H1 (cell line): Measurements from ENCODE around the gene C2orf81. TPM values are rescaled to one million over a fixed set of nuclear protein-coding genes. Genes with fewer than 3 reads are reported as not detected.

Source experiments
- CTCF ChIA-PET: fragments of 300-600 bp; sonication (Branson Sonifier 250); formaldehyde crosslinking; loops from one replicate; lab custom pipeline; 2021; ENCODE audit not compliant: partially characterized antibody; lab: Charles Lee
- POLR2A ChIA-PET: fragments of 300-600 bp; sonication (Branson Sonifier 250); formaldehyde crosslinking; loops from one replicate; lab custom pipeline; 2021; ENCODE audit warnings: inconsistent platforms; ENCODE audit not compliant: partially characterized antibody; lab: Charles Lee
- DNase-seq, 2 experiments: peaks; one replicate each; pipeline versions ENCODE4 v3.0.0 to v3.0.0-alpha.2; 2010 to 2022; ENCODE audit warnings: low spot score in 2 of 2, low read depth in 1 of 2, mixed read lengths in 1 of 2
- FAIRE-seq: peaks from 2 replicates; lab custom pipeline; 2011; peaks lifted over from hg19 to GRCh38; lab: Jason Lieb, UNC
- H2AFZ ChIP-seq: 2 replicates; pipeline ENCODE4 v1.8.1; 2012; ENCODE audit warnings: low read length, inconsistent platforms
- H2AK5ac ChIP-seq: 2 replicates; pipeline ENCODE4 v1.6.1; 2013; ENCODE audit warnings: low read depth, low read length
- H2BK120ac ChIP-seq: replicated peaks from 2 replicates; pipeline ENCODE3; 2013; ENCODE audit warnings: low read depth, low read length, inconsistent platforms
- H2BK12ac ChIP-seq: 2 replicates; pipeline ENCODE4 v1.6.1; 2013; ENCODE audit warnings: low read depth, low read length
- H2BK15ac ChIP-seq: 2 replicates; pipeline ENCODE4 v1.6.1; 2013; ENCODE audit warnings: low read length
- H2BK20ac ChIP-seq: 2 replicates; pipeline ENCODE4 v1.6.1; 2013; ENCODE audit warnings: low read length
- H2BK5ac ChIP-seq: 2 replicates; pipeline ENCODE4 v1.6.1; 2013; ENCODE audit warnings: low read depth, low read length
- H3K14ac ChIP-seq: 2 replicates; pipeline ENCODE4 v1.6.1; 2013; ENCODE audit warnings: inconsistent platforms; ENCODE audit not compliant: insufficient read length
- H3K18ac ChIP-seq: 2 replicates; pipeline ENCODE4 v1.6.1; 2013; ENCODE audit warnings: low read length; ENCODE audit errors: extremely low read depth
- H3K23ac ChIP-seq: 2 replicates; pipeline ENCODE4 v1.6.1; 2013; ENCODE audit warnings: inconsistent platforms; ENCODE audit not compliant: insufficient read length
- H3K23me2 ChIP-seq: 2 replicates; pipeline ENCODE4 v1.6.1; 2013; ENCODE audit warnings: low read depth, low read length
- H3K27ac ChIP-seq: 2 replicates; pipeline ENCODE4 v1.6.1; 2011; ENCODE audit warnings: low read depth, low read length, inconsistent platforms
- H3K27me3 ChIP-seq, 4 experiments: replicated peaks in 1 of 4; 1 replicate in 1 of 4; 2 replicates in 3 of 4; pipeline versions ENCODE4 v1.6.1 to v1.8.1; 2011 to 2013; ENCODE audit warnings: low read length in 3 of 4, mild to moderate bottlenecking in 3 of 4, inconsistent platforms in 2 of 4, mixed read lengths in 2 of 4, moderate library complexity in 1 of 4; ENCODE audit not compliant: control insufficient read depth in 3 of 4, insufficient read depth in 3 of 4; ENCODE audit errors: extremely low read depth in 1 of 4
- H3K36me3 ChIP-seq, 4 experiments: 2 replicates each; pipeline versions ENCODE4 v1.6.1 to v1.8.1; 2011 to 2013; ENCODE audit warnings: mild to moderate bottlenecking in 4 of 4, low read length in 3 of 4, moderate library complexity in 2 of 4, control low read depth in 1 of 4, inconsistent platforms in 1 of 4; ENCODE audit not compliant: insufficient read depth in 4 of 4, control insufficient read depth in 2 of 4
- H3K4ac ChIP-seq: replicated peaks from 2 replicates; pipeline ENCODE3; 2013; ENCODE audit warnings: low read length, low read depth, mixed read lengths, inconsistent platforms; ENCODE audit not compliant: insufficient read length
- H3K4me1 ChIP-seq, 4 experiments: replicated peaks in 1 of 4; 1 replicate in 1 of 4; 2 replicates in 3 of 4; pipeline versions ENCODE4 v1.6.1 to v1.8.1; 2011 to 2013; ENCODE audit warnings: low read length in 3 of 4, inconsistent platforms in 2 of 4, mixed read lengths in 1 of 4; ENCODE audit not compliant: insufficient read depth in 4 of 4, control insufficient read depth in 3 of 4
- H3K4me2 ChIP-seq, 2 experiments: 2 replicates each; pipeline versions ENCODE4 v1.6.1 to v1.8.1; 2011 to 2013; ENCODE audit warnings: low read depth in 2 of 2, low read length in 2 of 2, control low read depth in 1 of 2, inconsistent platforms in 1 of 2, mild to moderate bottlenecking in 1 of 2; ENCODE audit not compliant: insufficient read depth in 1 of 2
- H3K4me3 ChIP-seq, 4 experiments: fragments of 200-600, 300-600 bp in 1 of 4; sonication (generic), shearing (Covaris generic), sonication (Bioruptor Twin) in 1 of 4; 2 replicates each; pipeline versions ENCODE4 v1.5.1 to v1.8.1; 2011 to 2016; ENCODE audit warnings: low read length in 4 of 4, low read depth in 3 of 4, control low read depth in 2 of 4, inconsistent platforms in 2 of 4, mild to moderate bottlenecking in 2 of 4, mixed read lengths in 1 of 4, moderate library complexity in 1 of 4; ENCODE audit not compliant: insufficient read depth in 2 of 4; ENCODE audit errors: extremely low read depth in 1 of 4
- H3K56ac ChIP-seq: replicated peaks from 2 replicates; pipeline ENCODE3; 2013; ENCODE audit warnings: low read depth, mild to moderate bottlenecking, mixed read lengths, low read length, inconsistent platforms; ENCODE audit not compliant: insufficient read length
- H3K79me1 ChIP-seq: 2 replicates; pipeline ENCODE4 v1.6.1; 2013; ENCODE audit warnings: low read depth, low read length, control low read depth
- H3K79me2 ChIP-seq, 2 experiments: 2 replicates each; pipeline versions ENCODE4 v1.6.1 to v1.8.1; 2012 to 2013; ENCODE audit warnings: low read length in 2 of 2, mild to moderate bottlenecking in 2 of 2, inconsistent platforms in 1 of 2; ENCODE audit not compliant: insufficient read depth in 2 of 2, control insufficient read depth in 1 of 2
- H3K9ac ChIP-seq, 4 experiments: replicated peaks in 1 of 4; 1 replicate in 1 of 4; 2 replicates in 3 of 4; pipeline versions ENCODE4 v1.6.1 to v1.8.1; 2011 to 2013; ENCODE audit warnings: low read depth in 3 of 4, low read length in 3 of 4, control low read depth in 2 of 4, mild to moderate bottlenecking in 2 of 4, moderate library complexity in 2 of 4, inconsistent platforms in 1 of 4; ENCODE audit errors: extremely low read depth in 1 of 4
- H3K9me3 ChIP-seq, 2 experiments: 2 replicates each; pipeline versions ENCODE4 v1.6.1 to v1.8.1; 2012 to 2013; ENCODE audit warnings: mild to moderate bottlenecking in 2 of 2, moderate library complexity in 2 of 2, control low read depth in 1 of 2, inconsistent platforms in 1 of 2, low read depth in 1 of 2, low read length in 1 of 2, mixed read lengths in 1 of 2; ENCODE audit not compliant: insufficient read depth in 2 of 2
- H4K20me1 ChIP-seq, 2 experiments: replicated peaks in 1 of 2; 2 replicates each; pipeline versions ENCODE3 to v1.8.1; 2011 to 2013; ENCODE audit warnings: inconsistent platforms in 2 of 2, low read length in 2 of 2, mild to moderate bottlenecking in 1 of 2; ENCODE audit not compliant: insufficient read depth in 2 of 2, control insufficient read depth in 1 of 2
- H4K5ac ChIP-seq: 2 replicates; pipeline ENCODE4 v1.6.1; 2013; ENCODE audit warnings: low read length, low read depth, mixed read lengths, inconsistent platforms; ENCODE audit not compliant: insufficient read length
- H4K8ac ChIP-seq: 2 replicates; pipeline ENCODE4 v1.8.0; 2013; ENCODE audit warnings: mild to moderate bottlenecking, moderate library complexity, low read length, inconsistent platforms; ENCODE audit not compliant: insufficient read depth; ENCODE audit errors: extremely low read depth
- H4K91ac ChIP-seq: replicated peaks from 2 replicates; pipeline ENCODE3; 2013; ENCODE audit warnings: low read length, mixed read lengths, inconsistent platforms; ENCODE audit not compliant: insufficient read length
- BACH1 ChIP-seq: IDR thresholded peaks from 2 replicates; pipeline ENCODE4 v1.6.1; 2012; ENCODE audit warnings: low read length, improper control_type of control experiment
- CBX8 ChIP-seq: fragments of 300-800, 300-1000 bp; sonication (generic); IDR thresholded peaks from 2 replicates; pipeline ENCODE4 v1.7.1; 2016; ENCODE audit warnings: low read depth, low read length, borderline replicate concordance
- CREB1 ChIP-seq: IDR thresholded peaks from 2 replicates; pipeline ENCODE4 v1.6.1; 2012; ENCODE audit warnings: inconsistent platforms
- EGR1 ChIP-seq: IDR thresholded peaks from 2 replicates; pipeline ENCODE4 v1.6.1; 2011; ENCODE audit warnings: low read depth, low read length, borderline replicate concordance
- POLR2A ChIP-seq, 2 experiments: IDR thresholded peaks; 1 replicate in 1 of 2; 2 replicates in 1 of 2; pipeline ENCODE4 v1.6.1; 2011; ENCODE audit warnings: low read depth in 2 of 2, low read length in 2 of 2, mild to moderate bottlenecking in 2 of 2; ENCODE audit errors: control extremely low read depth in 1 of 2
- POLR2AphosphoS5 ChIP-seq: IDR thresholded peaks from 2 replicates; pipeline ENCODE4 v1.6.1; 2011; ENCODE audit warnings: low read depth, low read length
- POU5F1 ChIP-seq: IDR thresholded peaks from 2 replicates; pipeline ENCODE4 v1.6.1; 2011; ENCODE audit warnings: low read depth, mild to moderate bottlenecking, low read length, moderate library complexity
- RBBP5 ChIP-seq: IDR thresholded peaks from 2 replicates; pipeline ENCODE4 v1.7.1; 2012; ENCODE audit warnings: low read depth, mild to moderate bottlenecking, inconsistent platforms, low read length, moderate library complexity, borderline replicate concordance
- RFX5 ChIP-seq: IDR thresholded peaks from 2 replicates; pipeline ENCODE4 v1.6.1; 2011; ENCODE audit warnings: low read depth, low read length, improper control_type of control experiment, borderline replicate concordance
- SP1 ChIP-seq: IDR thresholded peaks from 2 replicates; pipeline ENCODE4 v1.6.1; 2011; ENCODE audit warnings: low read depth, low read length
- WGBS, 2 experiments: shearing (Covaris generic) in 1 of 2; methylation state at CpG; one replicate each; pipeline versions ENCODE4 v1.1.6 to v1.1.7; 2013 to 2015; ENCODE audit warnings: low lambda C conversion rate in 2 of 2, mixed read lengths in 2 of 2, inconsistent platforms in 1 of 2, low coverage in 1 of 2, missing lambda C conversion rate in 1 of 2; ENCODE audit not compliant: insufficient replicate concordance in 2 of 2, insufficient coverage in 1 of 2, insufficient read length in 1 of 2; ENCODE audit errors: extremely low coverage in 1 of 2, missing lambda C conversion rate in 1 of 2; 5-methylcytosine and 5-hydroxymethylcytosine counted together
- polyA plus RNA-seq, 7 experiments: library from polyadenylated mRNA; depleted of rRNA in 3 of 7; stranded (reverse) in 5 of 7; unstranded in 2 of 7; fragments of >200 nt in 5 of 7; fragments of 200-250 nt in 2 of 7; gene quantifications; 1 replicate in 5 of 7; 2 replicates in 1 of 7; 4 replicates in 1 of 7; pipeline versions ENCODE4 v1.2.1 to v1.2.3, GENCODE V29; 2011 to 2013; ENCODE audit warnings: missing spikeins in 2 of 7, mixed read lengths in 2 of 7
- total RNA-seq: library from RNA; stranded (reverse); fragmentation: NEBNext Ultra II Directional; extraction: Animal tissue kit (Norgen Biotek cat#: 25700); gene quantifications from 2 replicates; pipeline ENCODE4 v1.2.1, GENCODE V29; 2021

Gene C2orf81
- total and polyA plus RNA-seq, 2 of the 8 experiments (the other 6 are each of a cell fraction or from before 2014, with no cell fraction given) = 1.6 to 3.3 TPM

- no peak for FAIRE-seq
- DNase-seq = no peak
- 89% methylated on average over 9 of the region's 9 CpGs; no CpG with 5 or more reads in 1 of the 2 experiments for WGBS, 2 experiments
- Histone ChIP-seq H4K20me1 (peaks cover 1 to 15% of the 10 kb centered on the region in 2 experiments), H3K56ac (no peak overlapping the region), H3K23ac (no peak overlapping the region), H2BK120ac (no peak overlapping the region), H3K36me3 (peaks cover 3 to 40% (median 25%) of the 10 kb centered on the region in 4 experiments; a peak in 6 of 8 replicates), H3K4me3 (no peak overlapping the region), H3K23me2 (peaks cover 10% of the 10 kb centered on the region), H3K27ac (no peak overlapping the region), H2BK5ac (no peak overlapping the region), H4K8ac (no peak overlapping the region), H4K91ac (no peak overlapping the region), H3K9me3 (no peaks in the 10 kb centered on the region), H2AFZ (no peak overlapping the region), H3K79me1 (no peaks in the 10 kb centered on the region), H3K9ac (no peak overlapping the region), H2BK20ac (no peak overlapping the region), H3K79me2 (no peaks in the 10 kb centered on the region), H3K18ac (no peak overlapping the region), H2AK5ac (no peak overlapping the region), H3K27me3 (0 out of 7 replicates have a peak, but pooled peaks cover 0 to 2% (median 0%) of the 10 kb centered on the region in 4 experiments), H4K5ac (no peak overlapping the region), H3K4me1 (peaks cover 0 to 5% (median 3%) of the 10 kb centered on the region in 4 experiments; a peak in 3 of 7 replicates), H2BK12ac (no peak overlapping the region), H2BK15ac (no peak overlapping the region), H3K4me2 (no peak overlapping the region; a peak in 1 of 4 replicates), H3K14ac (no peak overlapping the region), H3K4ac (no peak overlapping the region)
- CTCF ChIA-PET = interaction anchor here (0.9 kb wide), 1 partner anchor 29 kb away, joined by 4 read pairs; no protein-coding TSS in a partner anchor
- POLR2A ChIA-PET = interaction anchor here (0.9 to 3.5 kb wide), 17 partner anchors 8 to 115 kb away, joined by 3 to 24 read pairs (median 5); partner anchors contain the start of genes CCDC142, INO80B, MRPL53 and TTC31
- no peak for TF ChIP-seq POU5F1
- TF ChIP-seq POLR2AphosphoS5 = peak; percentile 52
- TF ChIP-seq RFX5 = no peak
- TF ChIP-seq SP1 = no peak
- TF ChIP-seq EGR1 = no peak
- TF ChIP-seq CBX8 = no peak
- peak; percentile 31 to 38; a peak in 2 of 3 replicates for TF ChIP-seq POLR2A (IDR thresholded peaks at IDR 0.05; ENCODE audit: control extremely low read depth in 1 of 2, low read depth in 2 of 2, low read length in 2 of 2)
- no peak for TF ChIP-seq RBBP5
- no peak for TF ChIP-seq CREB1
- no peak for TF ChIP-seq BACH1
Measured at GRCh38 chr2:74423231-74424095, 2.0 kb upstream of the C2orf81 start.
